ENCODE measurements around the gene ATXN3.
"Not testable (repeated sequence)": the region's sequence is repeated elsewhere in the genome, so short reads cannot be mapped to it uniquely, and the experiment has no call there.

Gene ATXN3

GRCh38 chr14:92088494-92088893 is 17.9 kb downstream of the ATXN3 start:
- no peak overlapping the region for H3K4me3 ChIP-seq (replicated peaks; ENCODE audit: low read depth, low read length)
- no peak for DNase-seq (ENCODE audit: low read depth)
- no peak for TF ChIP-seq CTCF (IDR thresholded peaks at IDR 0.05; ENCODE audit: low read length, missing control alignments)

GRCh38 chr14:92074555-92074954 is 31.8 kb downstream of the ATXN3 start:
- DNase-seq (ENCODE audit: low read depth), result peak; percentile 8
- no peak for TF ChIP-seq CTCF (IDR thresholded peaks at IDR 0.05; ENCODE audit: low read length, missing control alignments)
- no peak overlapping the region for H3K4me3 ChIP-seq (replicated peaks; ENCODE audit: low read depth, low read length)

- TF ChIP-seq CTCF (IDR thresholded peaks at IDR 0.05; ENCODE audit: low read length, missing control alignments), result no peak
- H3K4me3 ChIP-seq (replicated peaks; ENCODE audit: low read depth, low read length), result no peak overlapping the region
- no peak for DNase-seq (ENCODE audit: low read depth)
These were observed 48.1 kb downstream of the ATXN3 start for GRCh38 chr14:92058006-92058917.

GRCh38 chr14:92049781-92050180 is 56.6 kb downstream of the ATXN3 start:
- DNase-seq (ENCODE audit: low read depth), result no peak
- no peak for TF ChIP-seq CTCF (IDR thresholded peaks at IDR 0.05; ENCODE audit: low read length, missing control alignments)
- H3K4me3 ChIP-seq (replicated peaks; ENCODE audit: low read depth, low read length), result no peak overlapping the region

GRCh38 chr14:92049221-92049620 is 57.2 kb downstream of the ATXN3 start:
- DNase-seq (ENCODE audit: low read depth); H3K4me3 ChIP-seq (replicated peaks; ENCODE audit: low read depth, low read length): not testable (repeated sequence)

GRCh38 chr14:92045904-92046303 is 60.5 kb downstream of the ATXN3 start:
- not testable (repeated sequence) for DNase-seq (ENCODE audit: low read depth); H3K4me3 ChIP-seq (replicated peaks; ENCODE audit: low read depth, low read length)

- not testable (repeated sequence) for H3K4me3 ChIP-seq (replicated peaks; ENCODE audit: low read depth, low read length); DNase-seq (ENCODE audit: low read depth)
These were observed 64.6 kb downstream of the ATXN3 start for GRCh38 chr14:92041766-92042165.

- DNase-seq (ENCODE audit: low read depth), result no peak
- peak overlapping the region; percentile 95 for H3K4me3 ChIP-seq (replicated peaks; ENCODE audit: low read depth, low read length)
- TF ChIP-seq CTCF (IDR thresholded peaks at IDR 0.05; ENCODE audit: low read length, missing control alignments), result no peak
These were observed 65.2 kb downstream of the ATXN3 start for GRCh38 chr14:92041203-92041602.

All from fibroblast of pulmonary artery (primary cell).